EL (cell line): Measurements from ENCODE around the gene NTN3.
A peak's percentile ranks its signal among the peaks of the same experiment; 100 is the strongest.

Source experiments
- DNase-seq: peaks from one replicate; pipeline ENCODE4 v3.0.0-alpha.2; 2016

The NTN3 gene

GRCh38 chr16:2515180-2515851 is 44.2 kb downstream of the NTN3 start:
- DNase-seq = no peak

- peak; percentile 50 for DNase-seq
These were observed 45.5 kb downstream of the NTN3 start for GRCh38 chr16:2516391-2517240.

- no peak for DNase-seq
These were observed 47.0 kb downstream of the NTN3 start for GRCh38 chr16:2517954-2518605.

GRCh38 chr16:2518823-2519710 is 48.0 kb downstream of the NTN3 start:
- DNase-seq = no peak

- no peak for DNase-seq
These were observed 48.6 kb downstream of the NTN3 start for GRCh38 chr16:2519711-2520080.

- peak; percentile 90 for DNase-seq
These were observed 49.1 kb downstream of the NTN3 start, which contains the start of gene AMDHD2 for GRCh38 chr16:2520097-2520783. TSS of gene AMDHD2 (plus strand) at chr16:2520371. CDS start at chr16:2520459, 88 bp downstream.

GRCh38 chr16:2520784-2521531 is 49.9 kb downstream of the NTN3 start:
- no peak for DNase-seq
